GM18508 (cell line): ENCODE results near the gene MYO1B.

Source experiments
- ATAC-seq: cut with Tn5 transposase; IDR thresholded peaks from one replicate; pipeline ENCODE4 v1.9.1; 2021; ENCODE audit warnings: moderate number of reproducible peaks; ENCODE audit not compliant: insufficient read depth, unreplicated experiment

MYO1B gene

DNA sequence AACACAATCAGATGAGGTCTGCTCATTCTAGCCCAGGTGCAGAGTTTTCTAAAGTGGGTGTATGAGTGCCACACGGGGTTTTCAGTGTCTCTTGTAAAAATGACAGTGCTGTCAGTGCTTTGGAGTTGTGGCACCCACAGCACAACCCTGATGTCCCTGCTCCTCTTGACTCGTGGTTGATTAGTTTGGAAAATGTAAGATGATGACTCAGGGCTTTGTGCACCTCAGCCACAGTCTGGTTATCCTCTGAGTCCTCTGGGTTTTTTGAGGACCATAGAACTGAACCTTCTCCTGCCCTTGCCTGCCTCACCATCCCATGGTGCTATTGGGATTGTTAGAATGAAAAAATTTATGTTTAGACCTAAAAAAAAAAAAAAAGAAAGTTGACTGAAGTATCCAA is 105.6 kb downstream of the MYO1B start:
- ATAC-seq, result no peak

DNA sequence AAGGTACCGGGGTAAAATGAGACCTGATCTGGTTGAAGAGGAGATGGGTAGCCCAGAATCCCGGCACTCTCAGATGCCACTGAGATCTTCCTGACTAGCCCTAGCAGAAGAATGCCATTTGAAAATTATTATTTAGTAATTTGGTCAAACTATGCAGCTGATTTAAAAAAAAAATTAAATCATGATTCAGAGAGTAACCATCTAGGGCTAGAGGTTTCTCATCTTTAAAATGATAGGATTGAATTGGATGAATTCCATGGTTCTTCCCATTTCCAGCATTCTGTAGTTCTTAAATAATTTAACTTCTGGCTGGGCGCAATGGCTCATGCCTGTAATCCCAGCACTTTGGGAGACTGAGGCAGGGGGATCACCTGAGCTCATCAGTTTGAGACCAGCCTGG is 106.1 kb downstream of the MYO1B start:
- no peak for ATAC-seq

DNA sequence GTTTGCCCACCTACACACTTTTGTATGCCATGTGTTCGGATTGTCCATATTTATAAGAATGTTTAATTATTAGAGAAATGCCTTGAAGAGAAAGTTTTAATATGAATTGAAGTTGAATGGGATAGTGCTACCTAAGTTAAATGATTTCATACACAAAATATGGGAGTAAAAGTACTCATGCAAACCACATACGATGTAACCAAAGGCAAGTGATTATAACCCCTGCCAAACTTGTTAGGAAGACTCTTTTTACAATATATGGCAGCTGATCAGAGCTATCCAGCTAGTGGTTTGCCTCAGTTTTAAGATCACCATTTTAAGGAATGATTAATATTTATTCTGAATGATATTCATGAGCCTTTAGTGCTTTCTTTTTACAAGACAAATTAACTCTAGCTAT is 106.7 kb downstream of the MYO1B start:
- ATAC-seq, result no peak

DNA sequence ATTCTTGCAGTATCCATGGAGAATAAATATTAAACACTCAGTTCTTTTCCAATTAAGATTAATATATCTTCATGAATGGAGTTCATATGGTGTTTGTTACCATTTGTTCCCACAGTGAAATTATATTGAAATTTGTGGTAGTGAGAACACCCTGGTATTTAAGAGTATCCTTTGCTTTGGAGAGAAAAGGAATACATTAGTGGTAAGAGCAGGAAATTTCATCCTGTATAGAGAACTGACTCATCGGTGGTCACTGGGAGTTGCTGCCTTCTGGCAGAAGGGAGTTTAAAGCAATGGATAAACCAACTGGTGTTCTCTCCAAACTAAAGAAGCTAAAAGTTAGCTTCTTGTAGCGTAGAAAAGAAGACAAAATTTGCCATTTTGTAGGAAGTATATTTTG is 107.3 kb downstream of the MYO1B start:
- no peak for ATAC-seq

DNA sequence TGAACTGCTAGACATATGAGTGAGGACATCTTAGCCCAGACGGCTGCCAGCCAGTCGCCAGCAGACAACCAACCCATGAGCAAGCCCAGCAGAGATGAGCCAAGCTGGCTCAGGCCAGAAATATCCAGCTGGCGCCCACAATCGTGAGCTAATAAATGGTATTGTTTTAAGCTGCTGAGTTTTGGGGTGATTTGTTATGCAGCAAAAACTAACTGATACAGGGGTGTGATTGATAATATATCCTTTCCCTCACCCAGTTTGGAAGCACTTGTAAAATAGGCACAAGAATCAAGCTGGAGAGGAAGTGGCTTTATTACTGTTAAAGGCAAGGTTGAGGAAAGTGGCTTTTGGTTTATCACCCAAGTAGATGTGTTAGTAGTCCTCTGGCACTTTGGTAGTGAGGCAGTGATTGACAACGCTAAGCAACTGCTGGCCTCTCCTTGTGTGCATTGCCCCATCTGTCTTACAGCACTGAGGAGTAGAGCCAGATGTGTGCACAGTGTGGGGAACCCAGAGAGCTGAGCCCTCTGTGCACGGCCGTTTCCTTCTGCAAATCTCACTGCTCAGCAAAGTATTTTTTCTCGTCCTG is 110.1 kb downstream of the MYO1B start:
- no peak for ATAC-seq

DNA sequence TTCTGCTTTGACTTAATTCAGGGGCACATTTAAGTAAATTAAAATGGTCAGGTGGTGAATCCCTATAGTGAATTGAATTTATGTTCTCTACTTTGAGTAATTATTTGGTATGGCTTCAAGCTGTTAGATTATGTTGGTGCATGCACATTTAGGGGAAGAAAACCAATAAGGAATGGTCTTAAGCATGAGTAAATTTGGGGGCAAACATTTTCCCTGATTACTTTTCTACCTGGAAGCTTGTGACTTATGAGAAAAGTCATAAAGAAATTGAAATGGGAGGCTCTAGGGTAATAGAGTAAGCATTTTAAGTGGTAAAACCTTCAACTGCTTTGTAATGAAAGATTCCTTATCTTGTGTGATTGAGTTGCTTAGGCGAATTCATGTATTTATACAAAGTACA is 112.5 kb downstream of the MYO1B start:
- ATAC-seq, result no peak

DNA sequence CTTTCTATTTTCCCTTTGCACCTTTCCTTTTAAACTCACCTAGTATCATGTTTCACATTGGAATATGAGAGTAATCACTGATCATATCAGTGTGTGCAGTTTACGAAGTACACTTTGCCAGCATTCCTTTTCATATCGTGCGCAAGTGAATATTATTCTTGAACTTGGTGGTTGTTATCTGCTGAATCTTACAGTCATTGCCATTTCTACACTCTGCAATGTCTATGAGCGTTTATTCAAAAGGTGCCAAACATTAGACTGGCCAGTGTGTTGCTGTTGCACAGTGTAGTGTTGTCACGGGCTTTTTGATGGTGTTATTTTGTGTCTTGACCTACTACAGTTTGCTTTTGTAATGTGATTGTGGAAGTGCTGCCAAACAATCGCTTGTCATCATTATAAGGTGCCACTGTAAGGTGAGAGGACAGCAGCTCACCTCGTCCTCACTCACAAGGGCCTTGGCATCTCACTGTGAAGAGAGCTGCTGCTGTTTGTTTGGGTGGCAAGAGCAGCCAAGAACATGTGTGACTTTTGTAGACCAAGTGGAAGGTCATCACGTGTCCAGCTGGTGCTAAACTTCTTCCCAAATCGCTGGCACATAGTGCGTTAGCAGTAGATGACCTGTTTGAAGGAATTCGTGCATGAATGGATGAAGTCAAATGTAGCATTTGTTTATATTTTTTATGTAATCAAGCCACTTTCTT is 113.3 kb downstream of the MYO1B start:
- ATAC-seq, result no peak

DNA sequence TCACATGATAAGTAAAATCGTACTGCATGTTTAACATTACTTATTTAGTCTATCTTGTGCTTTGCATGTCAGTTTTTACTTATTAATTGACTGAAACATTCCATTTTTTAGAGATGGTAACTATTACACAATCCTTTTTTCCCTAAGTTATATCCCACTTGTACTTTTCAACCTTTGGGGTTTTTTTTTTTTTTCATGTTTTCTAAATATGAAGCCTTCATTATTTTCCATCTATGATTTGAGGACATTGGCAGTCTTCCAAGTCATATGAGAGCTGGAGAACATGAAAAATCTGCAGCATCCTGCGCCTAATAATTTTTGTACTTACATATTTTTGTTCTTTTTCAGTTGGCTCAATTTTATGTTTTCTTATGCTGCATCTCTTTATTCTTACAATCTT is 113.9 kb downstream of the MYO1B start:
- no peak for ATAC-seq

DNA sequence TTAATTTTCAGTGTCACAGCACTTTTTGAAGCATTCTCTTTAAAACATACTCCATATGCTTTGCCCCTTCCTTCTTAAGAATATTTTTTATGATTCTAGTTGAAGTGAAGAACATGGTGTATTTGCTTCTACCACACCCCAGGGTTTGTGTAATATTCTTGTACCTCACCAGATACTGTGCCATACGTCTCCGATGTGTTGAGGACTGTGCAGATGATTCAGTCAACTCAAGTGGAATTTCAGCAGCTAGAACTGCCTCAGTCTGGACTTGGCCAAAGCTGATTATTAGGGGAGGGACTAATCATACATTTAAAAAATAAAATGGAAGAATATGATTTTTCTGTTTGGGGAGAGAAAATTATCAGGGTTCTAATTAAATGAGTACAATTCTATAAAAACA is 115.7 kb downstream of the MYO1B start:
- no peak for ATAC-seq

DNA sequence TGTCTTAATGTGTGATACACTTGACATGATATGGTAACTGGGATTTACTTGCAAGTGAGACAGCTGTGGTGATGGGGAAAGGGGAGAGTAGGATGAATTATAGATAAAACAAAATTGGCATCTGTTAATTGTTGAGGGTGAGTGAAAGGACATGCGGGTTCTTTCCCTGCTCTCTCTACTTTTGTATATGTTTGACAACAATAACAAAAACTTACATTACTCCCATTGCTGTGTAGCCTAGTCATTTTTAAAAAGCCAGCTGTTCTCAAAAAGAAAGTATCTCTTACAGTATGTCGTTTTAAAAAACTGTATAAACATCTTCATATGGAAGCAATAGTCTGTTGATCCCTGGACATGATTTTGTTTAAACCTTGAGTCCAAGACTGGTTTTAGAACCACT is 117.6 kb downstream of the MYO1B start:
- no peak for ATAC-seq

DNA sequence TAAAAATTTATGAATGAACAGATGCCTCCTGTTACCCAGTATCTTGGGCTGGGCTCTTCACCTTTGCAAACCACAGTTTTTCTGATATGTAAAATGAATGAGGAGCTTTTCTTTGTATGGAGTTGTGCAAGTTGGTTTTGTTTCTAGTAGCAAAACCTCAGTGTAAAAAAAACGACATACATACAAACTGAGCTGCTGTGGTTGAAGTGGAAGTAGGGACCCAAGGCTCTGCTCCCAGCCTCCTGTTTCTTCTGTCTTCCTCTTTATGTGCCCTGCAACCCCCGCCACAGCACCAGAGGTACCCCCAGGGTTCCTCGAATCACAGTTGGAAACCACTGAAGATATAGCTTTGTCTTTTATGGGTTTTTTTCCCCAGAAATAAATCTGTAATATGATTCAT is 118.1 kb downstream of the MYO1B start:
- ATAC-seq, result no peak

DNA sequence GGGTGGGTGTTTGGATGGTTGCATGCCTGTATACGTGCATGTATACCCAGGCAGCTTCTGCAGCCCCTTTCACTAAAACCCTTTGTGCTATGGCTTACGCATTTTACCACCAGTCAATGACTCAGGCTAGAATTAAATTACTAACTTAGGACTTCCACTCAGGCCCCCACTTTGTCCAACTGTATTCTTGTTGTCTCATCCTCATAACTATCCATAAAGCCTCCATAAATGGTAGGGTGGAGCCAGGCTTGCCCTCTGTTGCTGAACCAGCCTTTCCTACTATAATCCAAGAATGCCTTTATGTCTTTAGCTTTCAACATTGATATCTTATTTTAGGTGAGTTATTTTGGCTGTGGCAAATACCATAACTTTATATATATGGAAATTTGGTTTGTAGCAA is 119.9 kb downstream of the MYO1B start:
- ATAC-seq, result no peak

DNA sequence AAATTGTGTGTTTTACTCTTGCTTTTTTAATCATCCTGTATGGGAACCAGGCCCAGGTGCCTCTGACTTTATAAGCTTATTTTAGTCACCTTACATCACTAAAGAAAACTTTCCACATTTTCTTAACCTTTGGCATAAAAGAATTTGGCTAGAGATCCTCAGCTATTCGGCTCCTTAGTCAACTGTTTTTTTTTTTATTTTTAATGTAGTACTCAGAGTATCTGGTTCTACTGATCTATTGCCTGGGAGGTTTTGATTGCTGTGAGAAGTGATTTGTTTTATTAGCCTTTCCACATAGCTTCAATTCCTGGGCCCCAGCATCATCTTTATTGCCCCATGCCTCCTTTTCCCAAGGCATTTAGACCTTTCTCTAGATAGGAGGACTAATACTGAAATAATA is 121.0 kb downstream of the MYO1B start:
- no peak for ATAC-seq

DNA sequence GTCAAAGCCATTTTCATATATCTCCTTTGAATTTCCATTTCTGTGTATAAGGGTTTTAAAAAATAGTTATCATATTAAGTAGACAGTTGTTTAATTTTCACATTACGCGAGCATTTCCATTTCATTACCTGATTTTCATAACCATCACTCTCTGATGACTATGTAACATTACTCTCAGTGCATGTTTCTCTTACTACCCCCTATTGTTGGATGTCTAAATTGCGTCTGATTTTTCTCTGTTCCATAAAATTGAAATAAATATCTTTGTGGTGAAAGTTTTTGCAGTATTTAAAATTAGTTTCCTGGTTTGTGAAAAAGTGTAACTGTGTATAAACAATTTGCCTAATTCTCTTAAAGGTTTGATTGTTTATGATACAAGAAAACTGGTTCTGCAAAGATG is 123.8 kb downstream of the MYO1B start:
- no peak for ATAC-seq

DNA sequence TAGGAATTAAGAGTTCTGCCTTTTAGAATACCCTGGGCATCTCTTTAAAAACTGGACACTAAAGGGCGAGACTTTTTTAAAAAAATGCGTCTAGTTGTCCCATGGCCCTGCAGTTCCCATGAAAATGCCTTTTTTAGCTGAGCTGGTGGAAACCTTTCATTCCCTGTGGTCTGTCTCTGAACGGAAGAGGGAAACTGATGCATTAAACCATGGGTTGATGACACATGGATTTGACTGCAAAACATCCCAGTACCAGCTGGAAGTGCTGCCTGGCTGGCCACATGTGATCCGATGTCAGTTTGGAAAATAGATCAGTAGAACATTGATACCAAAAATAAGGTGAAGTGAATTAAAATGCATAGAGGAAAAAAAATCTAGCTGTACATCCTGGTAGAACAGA is 129.2 kb downstream of the MYO1B start:
- ATAC-seq, result no peak

DNA sequence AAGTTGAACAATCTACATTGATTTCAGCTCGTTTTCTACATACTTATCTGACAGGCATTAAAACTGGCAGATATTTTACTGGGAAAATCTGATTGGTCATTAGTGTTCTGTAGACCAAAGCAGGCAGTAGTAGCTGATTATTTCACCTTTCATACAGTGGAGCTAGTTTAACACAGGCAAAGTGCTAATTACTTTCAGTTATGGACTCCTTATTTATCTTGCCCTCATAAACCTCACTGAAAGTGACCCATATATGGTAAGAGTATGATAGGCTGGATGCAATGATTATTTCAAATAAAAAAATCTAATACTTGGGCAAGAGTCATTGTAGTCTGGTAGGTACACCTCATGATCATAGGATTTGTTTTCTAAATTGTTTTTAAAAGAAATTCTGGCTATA is 129.7 kb downstream of the MYO1B start:
- ATAC-seq, result no peak

DNA sequence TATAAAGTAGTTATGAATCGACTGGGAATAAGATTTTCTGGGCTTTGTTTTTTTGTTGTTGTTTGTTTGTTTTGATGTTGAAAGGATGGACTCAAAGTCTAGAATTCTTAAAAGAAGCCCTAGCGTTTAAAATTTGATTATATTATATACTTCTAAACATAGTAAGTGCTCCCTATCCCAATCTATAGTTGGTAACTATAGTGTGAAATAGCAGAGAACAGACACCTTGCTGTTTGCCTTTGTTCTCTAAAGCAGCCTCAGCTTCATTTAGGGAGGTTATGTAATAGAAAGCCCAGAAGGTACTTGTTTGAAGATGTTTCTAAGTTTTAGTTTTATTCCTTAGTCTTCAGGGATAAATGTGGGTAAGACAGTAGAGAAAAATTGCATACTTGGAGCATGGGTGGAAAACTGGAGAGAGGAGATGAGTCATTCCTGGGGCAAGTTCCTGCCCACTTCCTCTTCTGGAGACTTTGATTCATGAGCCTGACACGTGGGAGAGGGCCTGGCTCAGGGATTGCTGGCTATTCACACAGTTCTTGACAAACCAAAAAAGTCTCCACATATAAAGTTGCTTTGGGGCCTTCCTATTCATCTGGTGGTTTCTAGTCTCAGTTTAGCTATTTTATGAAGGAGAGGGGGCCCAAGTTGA is 131.9 kb downstream of the MYO1B start:
- peak; percentile 79 for ATAC-seq

DNA sequence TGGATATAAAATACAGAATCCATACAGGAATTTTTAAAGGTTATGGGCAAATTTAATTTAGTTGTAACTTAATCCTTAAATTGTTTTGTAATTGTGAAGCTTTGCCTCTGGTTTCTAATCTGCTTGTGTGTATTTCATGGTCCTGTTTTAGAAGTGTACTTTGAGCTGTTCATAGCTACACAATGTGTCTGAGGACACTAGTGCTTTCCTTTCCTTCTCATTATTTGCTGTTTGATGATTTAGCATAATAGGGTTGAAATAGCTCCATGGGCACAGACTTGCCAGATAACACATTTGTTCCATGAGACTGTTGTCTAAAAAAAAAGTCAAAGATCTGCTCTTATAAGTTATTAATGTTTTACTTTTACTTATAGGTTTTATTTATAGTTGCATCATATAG is 134.2 kb downstream of the MYO1B start:
- no peak for ATAC-seq

DNA sequence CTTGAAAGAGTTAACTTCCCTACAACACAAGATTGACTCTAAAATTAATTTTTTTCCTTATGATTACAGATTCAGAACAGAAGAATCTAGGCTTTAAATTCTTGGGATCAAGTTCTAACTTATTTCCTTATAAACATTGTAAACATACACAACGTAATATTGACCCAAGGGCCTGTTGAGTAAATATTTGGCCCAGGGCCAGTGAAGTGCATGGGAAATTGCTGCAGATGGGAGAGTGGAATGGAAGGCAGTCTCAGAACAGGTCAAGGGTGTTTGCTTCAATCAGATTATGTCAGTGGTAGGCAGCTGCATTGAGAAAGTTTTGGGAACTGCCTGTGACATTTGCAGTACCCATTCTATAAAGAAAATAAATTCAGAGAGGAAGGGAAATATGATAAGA is 137.6 kb downstream of the MYO1B start:
- no peak for ATAC-seq

DNA sequence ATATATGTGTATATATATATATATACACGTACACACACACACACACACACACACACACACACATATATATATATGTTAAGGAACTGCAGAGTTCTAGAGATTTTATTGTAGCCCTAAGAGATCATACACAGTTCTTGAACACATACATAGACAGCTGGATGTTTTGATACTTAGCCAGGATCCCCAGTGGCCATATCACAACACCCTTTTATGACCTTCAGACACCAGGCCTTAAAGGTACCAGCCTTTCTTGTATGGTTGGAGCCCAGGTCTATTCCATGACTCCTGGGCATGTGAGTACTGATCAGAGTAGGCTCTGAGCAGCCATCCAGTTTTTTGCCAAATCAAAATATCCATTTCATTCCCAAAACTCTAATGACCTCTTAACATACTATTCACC is 138.3 kb downstream of the MYO1B start:
- ATAC-seq, result no peak

DNA sequence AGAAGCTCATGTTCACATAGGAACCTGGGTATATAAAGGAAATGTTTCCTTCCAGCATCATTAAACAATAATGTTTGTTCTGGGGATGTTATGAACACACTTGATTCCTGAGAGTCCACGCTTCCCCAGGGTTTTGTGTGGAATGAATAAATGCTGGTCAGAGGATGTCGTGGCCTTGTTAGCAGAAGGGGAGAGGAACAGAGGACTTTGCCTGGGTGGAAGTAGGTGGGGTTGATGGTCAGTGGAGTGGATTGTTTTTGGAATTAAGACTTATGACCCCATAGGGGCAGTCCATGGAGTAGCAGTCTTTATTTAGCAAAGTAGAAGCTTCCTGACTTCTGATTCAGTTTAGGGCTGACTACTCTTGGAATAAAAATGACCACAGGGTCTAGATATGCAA is 139.6 kb downstream of the MYO1B start:
- ATAC-seq, result no peak
